Adrenal gland (tissue), 5 donors: ENCODE data around the gene HNRNPA3.

ENCODE experiments used
- POLR2A ChIP-seq, 2 donors: fragments of 450-650 bp; IDR thresholded peaks; one replicate each; pipeline ENCODE4 v1.6.1; 2017; ENCODE audit warnings: antibody characterized with exemption in 2 of 2, mild to moderate bottlenecking in 2 of 2, moderate library complexity in 1 of 2
- TF ChIP-seq, protein P1 (sequence below), 6 experiments: fragments of 450-650 bp in 4 of 6; fragments of 200-600 bp in 2 of 6; sonication (generic) in 1 of 6; IDR thresholded peaks; 1 replicate in 5 of 6; 2 replicates in 1 of 6; pipeline versions ENCODE4 v1.5.1 to v1.8.0; 2016 to 2021; ENCODE audit warnings: antibody characterized with exemption in 6 of 6, mild to moderate bottlenecking in 2 of 6, moderate library complexity in 1 of 6
- donor health status: DM: no; HTN: no; CAD: no.

DNA sequence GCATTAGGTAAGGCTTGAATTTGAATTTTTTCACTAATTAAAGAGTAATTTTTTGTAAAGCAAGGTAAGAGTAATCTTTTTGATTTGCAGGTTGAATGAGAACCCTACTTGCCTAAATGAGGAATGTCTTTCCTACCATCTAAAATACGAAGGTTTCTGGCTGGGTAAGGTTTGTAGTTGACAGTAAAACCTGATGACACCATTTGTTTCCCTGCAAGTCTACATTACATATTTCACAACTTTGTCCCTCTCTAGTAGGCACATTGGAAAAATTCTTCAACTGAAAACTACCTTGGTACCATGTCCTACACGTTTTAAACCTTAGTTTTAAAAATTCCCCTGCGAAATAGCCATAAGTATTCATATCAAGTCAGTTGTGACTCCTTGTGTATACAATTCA is 9.4 kb downstream of the HNRNPA3 start:
- TF ChIP-seq, protein P1, sequence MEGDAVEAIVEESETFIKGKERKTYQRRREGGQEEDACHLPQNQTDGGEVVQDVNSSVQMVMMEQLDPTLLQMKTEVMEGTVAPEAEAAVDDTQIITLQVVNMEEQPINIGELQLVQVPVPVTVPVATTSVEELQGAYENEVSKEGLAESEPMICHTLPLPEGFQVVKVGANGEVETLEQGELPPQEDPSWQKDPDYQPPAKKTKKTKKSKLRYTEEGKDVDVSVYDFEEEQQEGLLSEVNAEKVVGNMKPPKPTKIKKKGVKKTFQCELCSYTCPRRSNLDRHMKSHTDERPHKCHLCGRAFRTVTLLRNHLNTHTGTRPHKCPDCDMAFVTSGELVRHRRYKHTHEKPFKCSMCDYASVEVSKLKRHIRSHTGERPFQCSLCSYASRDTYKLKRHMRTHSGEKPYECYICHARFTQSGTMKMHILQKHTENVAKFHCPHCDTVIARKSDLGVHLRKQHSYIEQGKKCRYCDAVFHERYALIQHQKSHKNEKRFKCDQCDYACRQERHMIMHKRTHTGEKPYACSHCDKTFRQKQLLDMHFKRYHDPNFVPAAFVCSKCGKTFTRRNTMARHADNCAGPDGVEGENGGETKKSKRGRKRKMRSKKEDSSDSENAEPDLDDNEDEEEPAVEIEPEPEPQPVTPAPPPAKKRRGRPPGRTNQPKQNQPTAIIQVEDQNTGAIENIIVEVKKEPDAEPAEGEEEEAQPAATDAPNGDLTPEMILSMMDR (IDR thresholded peaks at IDR 0.05) = no peak
- no peak for TF ChIP-seq POLR2A (IDR thresholded peaks at IDR 0.05)
